ENCODE data around the gene PRCC. TPM values are rescaled to one million over a fixed set of nuclear protein-coding genes. Genes with fewer than 3 reads are reported as not detected.
A peak's percentile ranks its signal among the peaks of the same experiment; 100 is the strongest.

PRCC gene
- total and polyA plus RNA-seq, 2 of the 13 experiments (the other 11 are each of a cell fraction or from before 2014, with no cell fraction given), result 24.2 to 40.5 TPM

- TF ChIP-seq EP300 (IDR thresholded peaks at IDR 0.05; ENCODE audit: low read depth in 2 of 2, low read length in 2 of 2) (peak in 1 of 2 experiments; percentile 10; a peak in 1 of 4 replicates), EP300 (CRISPR knock-in tag; IDR thresholded peaks at IDR 0.05; ENCODE audit: borderline replicate concordance) (no peak), ZNF484 (CRISPR knock-in tag; IDR thresholded peaks at IDR 0.05; ENCODE audit: borderline replicate concordance, low read depth) (no peak), ZBED4 (CRISPR knock-in tag; IDR thresholded peaks at IDR 0.05; ENCODE audit: borderline replicate concordance) (peak; percentile 22; the same call in 1 of the 2 replicates), NR2C2 (CRISPR knock-in tag; IDR thresholded peaks at IDR 0.05; ENCODE audit: borderline replicate concordance) (no peak), ZBTB43 (CRISPR knock-in tag; conservative IDR thresholded peaks at IDR 0.05) (no peak), ZNF460 (CRISPR knock-in tag; IDR thresholded peaks at IDR 0.05; ENCODE audit: borderline replicate concordance) (no peak), ZNF180 (CRISPR knock-in tag; IDR thresholded peaks at IDR 0.05; ENCODE audit: borderline replicate concordance, low read depth) (no peak), CAMTA2 (CRISPR knock-in tag; IDR thresholded peaks at IDR 0.05; ENCODE audit: borderline replicate concordance) (peak; percentile 73; the same call in 1 of the 2 replicates), ZBTB14 (CRISPR knock-in tag; IDR thresholded peaks at IDR 0.05) (no peak), AKNA (CRISPR knock-in tag; IDR thresholded peaks at IDR 0.05; ENCODE audit: borderline replicate concordance) (no peak), ZNF878 (CRISPR knock-in tag; IDR thresholded peaks at IDR 0.05) (no peak), MYC (CRISPR knock-in tag; IDR thresholded peaks at IDR 0.05; ENCODE audit: borderline replicate concordance) (peak; percentile 68; the same call in 1 of the 2 replicates)
- TF ChIP-seq, protein P1, sequence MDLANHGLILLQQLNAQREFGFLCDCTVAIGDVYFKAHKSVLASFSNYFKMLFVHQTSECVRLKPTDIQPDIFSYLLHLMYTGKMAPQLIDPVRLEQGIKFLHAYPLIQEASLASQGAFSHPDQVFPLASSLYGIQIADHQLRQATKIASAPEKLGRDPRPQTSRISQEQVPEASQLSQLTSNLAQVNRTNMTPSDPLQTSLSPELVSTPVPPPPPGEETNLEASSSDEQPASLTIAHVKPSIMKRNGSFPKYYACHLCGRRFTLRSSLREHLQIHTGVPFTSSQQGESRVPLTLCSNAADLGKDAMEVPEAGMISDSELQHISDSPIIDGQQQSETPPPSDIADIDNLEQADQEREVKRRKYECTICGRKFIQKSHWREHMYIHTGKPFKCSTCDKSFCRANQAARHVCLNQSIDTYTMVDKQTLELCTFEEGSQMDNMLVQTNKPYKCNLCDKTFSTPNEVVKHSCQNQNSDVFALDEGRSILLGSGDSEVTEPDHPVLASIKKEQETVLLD (CRISPR knock-in tag; IDR thresholded peaks at IDR 0.05; ENCODE audit: low read depth), result 0 out of 2 replicates have a peak, but pooled peaks have one; percentile 9
Observed at GRCh38 chr1:156750711-156751450, 16.5 kb upstream of the PRCC start (continued).
